HG02759 (cell line): ENCODE results near the gene SMARCA1.

Source experiments
- ATAC-seq: cut with Tn5 transposase; IDR thresholded peaks from one replicate; pipeline ENCODE4 v1.9.1; 2021; ENCODE audit warnings: mild to moderate bottlenecking, moderate library complexity; ENCODE audit not compliant: unreplicated experiment

The SMARCA1 gene

GRCh38 chrX:129462707-129463106, 60.6 kb downstream of the SMARCA1 start:
- no peak for ATAC-seq

GRCh38 chrX:129461801-129462456, 61.4 kb downstream of the SMARCA1 start:
- no peak for ATAC-seq

GRCh38 chrX:129452523-129452922, 70.8 kb downstream of the SMARCA1 start:
- ATAC-seq = no peak

GRCh38 chrX:129450123-129450522, 73.2 kb downstream of the SMARCA1 start:
- ATAC-seq = no peak

GRCh38 chrX:129449148-129449547, 74.1 kb downstream of the SMARCA1 start:
- ATAC-seq = no peak

GRCh38 chrX:129445436-129445835, 77.9 kb downstream of the SMARCA1 start:
- no peak for ATAC-seq

GRCh38 chrX:129433945-129434344, 89.3 kb downstream of the SMARCA1 start:
- ATAC-seq = no peak

- no peak for ATAC-seq
Measured at GRCh38 chrX:129433461-129433860, 89.8 kb downstream of the SMARCA1 start.

- no peak for ATAC-seq
Measured at GRCh38 chrX:129427267-129427666, 96.0 kb downstream of the SMARCA1 start.

- no peak for ATAC-seq
Measured at GRCh38 chrX:129423191-129423590, 100.1 kb downstream of the SMARCA1 start.

- no peak for ATAC-seq
Measured at GRCh38 chrX:129404670-129405008, 118.7 kb downstream of the SMARCA1 start.

GRCh38 chrX:129403974-129404669, 119.2 kb downstream of the SMARCA1 start:
- no peak for ATAC-seq
